Progenitor cell of endocrine pancreas (in vitro differentiated cells): ENCODE data around the gene MOB2. TPM values are rescaled to one million over a fixed set of nuclear protein-coding genes. Genes with fewer than 3 reads are reported as not detected.

ENCODE experiments used
- DNase-seq: peaks from one replicate; pipeline ENCODE4 v3.0.0; 2021; ENCODE audit warnings: low spot score; ENCODE audit not compliant: unreplicated experiment
- H3K27ac Mint-ChIP-seq: 2 replicates; pipeline ENCODE4 v1.8.0; 2021; ENCODE audit warnings: mild to moderate bottlenecking, moderate library complexity, mixed read lengths
- H3K27me3 Mint-ChIP-seq: 2 replicates; pipeline ENCODE4 v1.8.0; 2021; ENCODE audit warnings: mixed read lengths
- H3K36me3 Mint-ChIP-seq: 2 replicates; pipeline ENCODE4 v1.8.0; 2022; ENCODE audit warnings: mixed read lengths; ENCODE audit not compliant: insufficient read depth
- H3K4me1 Mint-ChIP-seq: 2 replicates; pipeline ENCODE4 v1.8.0; 2021; ENCODE audit warnings: low read depth, mixed read lengths
- H3K4me3 Mint-ChIP-seq: 2 replicates; pipeline ENCODE4 v1.8.0; 2021; ENCODE audit warnings: low read depth, mild to moderate bottlenecking, moderate library complexity, mixed read lengths
- H3K9me3 Mint-ChIP-seq: 2 replicates; pipeline ENCODE4 v1.8.0; 2021; ENCODE audit warnings: low read depth, mixed read lengths
- CTCF ChIP-seq: fragments of 200-600 bp; sonication (generic); IDR thresholded peaks from one replicate; pipeline ENCODE4 v1.5.0; 2021; ENCODE audit warnings: antibody characterized with exemption, mild to moderate bottlenecking; ENCODE audit not compliant: unreplicated experiment
- total RNA-seq: library from RNA; stranded (reverse); gene quantifications from 2 replicates; pipeline ENCODE4 v1.2.1, GENCODE V29; 2021

The MOB2 gene
- total RNA-seq, 1 donor from 2014 or later = 33.3 TPM

- H3K4me1 Mint-ChIP-seq = no peaks in the 10 kb centered on the region
- H3K4me3 Mint-ChIP-seq = no peak overlapping the region
- no peak overlapping the region for H3K27ac Mint-ChIP-seq
- no peak for TF ChIP-seq CTCF
- no peaks in the 10 kb centered on the region for H3K9me3 Mint-ChIP-seq
- no peak for DNase-seq
- no peaks in the 10 kb centered on the region for H3K27me3 Mint-ChIP-seq
- no peaks in the 10 kb centered on the region for H3K36me3 Mint-ChIP-seq
These were observed 47.2 kb downstream of the MOB2 start for GRCh38 chr11:1439341-1439740.

GRCh38 chr11:1438967-1439330 lies 47.6 kb downstream of the MOB2 start:
- Mint-ChIP-seq H3K27me3 (no peaks in the 10 kb centered on the region), H3K4me3 (no peak overlapping the region), H3K4me1 (peaks cover under 1% of the 10 kb centered on the region), H3K9me3 (no peaks in the 10 kb centered on the region), H3K27ac (no peak overlapping the region), H3K36me3 (no peaks in the 10 kb centered on the region)
- DNase-seq = no peak
- TF ChIP-seq CTCF = no peak

- Mint-ChIP-seq H3K4me3 (no peak overlapping the region), H3K27ac (no peak overlapping the region), H3K27me3 (no peaks in the 10 kb centered on the region), H3K4me1 (peaks cover 1% of the 10 kb centered on the region), H3K36me3 (no peaks in the 10 kb centered on the region), H3K9me3 (no peaks in the 10 kb centered on the region)
- no peak for DNase-seq
- no peak for TF ChIP-seq CTCF
These were observed 48.2 kb downstream of the MOB2 start for GRCh38 chr11:1438261-1438966.

GRCh38 chr11:1437500-1437899 lies 49.1 kb downstream of the MOB2 start:
- DNase-seq = no peak

GRCh38 chr11:1436468-1437039 lies 50.0 kb downstream of the MOB2 start:
- no peaks in the 10 kb centered on the region for H3K27me3 Mint-ChIP-seq
- H3K9me3 Mint-ChIP-seq = no peaks in the 10 kb centered on the region
- H3K27ac Mint-ChIP-seq = no peak overlapping the region
- H3K4me1 Mint-ChIP-seq = peaks cover 1% of the 10 kb centered on the region
- DNase-seq = no peak
- no peak overlapping the region for H3K4me3 Mint-ChIP-seq
- no peaks in the 10 kb centered on the region for H3K36me3 Mint-ChIP-seq
- TF ChIP-seq CTCF = no peak

More at GRCh38 chr11:1437500-1437899, 49.1 kb downstream of the MOB2 start:
- Mint-ChIP-seq H3K36me3 (no peaks in the 10 kb centered on the region), H3K9me3 (no peaks in the 10 kb centered on the region), H3K4me1 (peaks cover 1% of the 10 kb centered on the region), H3K27ac (no peak overlapping the region), H3K4me3 (no peak overlapping the region), H3K27me3 (no peaks in the 10 kb centered on the region)
- no peak for TF ChIP-seq CTCF
